K562 (cell line): ENCODE data around the gene BNC2. TPM values are rescaled to one million over a fixed set of nuclear protein-coding genes. Genes with fewer than 3 reads are reported as not detected.

Source experiments
- ATAC-seq: fragments of 200-7000 bp; cut with Tn5 transposase; 3 replicates; pipeline ENCODE4 v1.9.1; 2020; ENCODE audit warnings: moderate library complexity
- BruUV-seq: library from RNA; stranded (reverse); fragments of 400-500 nt; replicated peaks from 2 replicates; lab custom pipeline; 2021; lab: Mats Ljungman, UMichigan
- CTCF ChIA-PET: fragments of 300-600 bp; formaldehyde crosslinking; extraction: SDS; loops from one replicate; lab custom pipeline; 2021; ENCODE audit warnings: low intra/inter-chr PET ratio; lab: Yijun Ruan, JAX
- POLR2A ChIA-PET: fragments of 300-600, 350-650 bp; sonication (Branson Sonifier 250); formaldehyde crosslinking; extraction: SDS; loops from one replicate; lab custom pipeline; 2021; ENCODE audit warnings: antibody characterized with exemption, inconsistent platforms; lab: Yijun Ruan, JAX
- DNase-seq, 4 experiments: peaks; one replicate each; pipeline versions ENCODE4 v3.0.0 to v3.0.0-alpha.2; 2011 to 2018; ENCODE audit warnings: low spot score in 3 of 4, mixed read lengths in 3 of 4; ENCODE audit errors: extremely low read depth in 1 of 4
- FAIRE-seq: peaks from 2 replicates; lab custom pipeline; 2011; peaks lifted over from hg19 to GRCh38; lab: Jason Lieb, UNC
- H2AFZ ChIP-seq: 2 replicates; pipeline ENCODE4 v1.6.0; 2011; ENCODE audit warnings: low read depth, low read length, control low read depth, inconsistent platforms
- H3K27ac ChIP-seq: fragments of 200-600 bp; 3 replicates; pipeline ENCODE4 v1.8.0; 2011; ENCODE audit warnings: low read depth, mild to moderate bottlenecking, control low read depth, inconsistent platforms, low read length, moderate library complexity, mixed read lengths; ENCODE audit errors: extremely low read depth
- H3K27me3 ChIP-seq, 2 experiments: fragments of 300-600 bp in 1 of 2; 2 replicates in 1 of 2; 3 replicates in 1 of 2; pipeline versions ENCODE4 v1.6.0 to v1.8.0; 2011; ENCODE audit warnings: inconsistent platforms in 2 of 2, low read length in 2 of 2, mild to moderate bottlenecking in 1 of 2, mixed read lengths in 1 of 2, moderate library complexity in 1 of 2; ENCODE audit not compliant: control insufficient read depth in 2 of 2, insufficient read depth in 2 of 2
- H3K36me3 ChIP-seq: fragments of 300-600 bp; 3 replicates; pipeline ENCODE4 v1.8.0; 2011; ENCODE audit warnings: mild to moderate bottlenecking, low read length, inconsistent platforms; ENCODE audit not compliant: control insufficient read depth, insufficient read depth
- H3K4me1 ChIP-seq, 2 experiments: fragments of 200-600 bp in 1 of 2; replicated peaks in 1 of 2; 2 replicates in 1 of 2; 3 replicates in 1 of 2; pipeline versions ENCODE4 v1.5.1 to v1.8.0; 2011; ENCODE audit warnings: inconsistent platforms in 2 of 2, low read length in 2 of 2, mild to moderate bottlenecking in 1 of 2, mixed read lengths in 1 of 2, moderate library complexity in 1 of 2; ENCODE audit not compliant: control insufficient read depth in 2 of 2, insufficient read depth in 2 of 2
- H3K4me2 ChIP-seq: 2 replicates; pipeline ENCODE4 v1.6.1; 2011; ENCODE audit warnings: low read length, control low read depth, inconsistent platforms, mixed read lengths; ENCODE audit not compliant: insufficient read depth
- H3K4me3 ChIP-seq: fragments of 200-600 bp; sonication (generic), shearing (Covaris generic); 2 replicates; pipeline ENCODE4 v1.5.1; 2016; ENCODE audit warnings: control low read depth, inconsistent platforms
- H3K79me2 ChIP-seq: fragments of 200-600 bp; 3 replicates; pipeline ENCODE4 v1.8.0; 2011; ENCODE audit warnings: low read length, inconsistent platforms; ENCODE audit not compliant: control insufficient read depth, insufficient read depth
- H3K9ac ChIP-seq, 2 experiments: 2 replicates each; pipeline versions ENCODE4 v1.6.0 to v1.6.1; 2011; ENCODE audit warnings: low read depth in 2 of 2, low read length in 2 of 2, control low read depth in 1 of 2, inconsistent platforms in 1 of 2, mild to moderate bottlenecking in 1 of 2, mixed read lengths in 1 of 2; ENCODE audit not compliant: insufficient read depth in 1 of 2
- H3K9me1 ChIP-seq: one replicate; pipeline ENCODE4 v1.6.0; 2011; ENCODE audit warnings: inconsistent platforms, mild to moderate bottlenecking, low read length, moderate library complexity; ENCODE audit not compliant: control insufficient read depth, insufficient read depth
- H3K9me3 ChIP-seq: replicated peaks from 2 replicates; pipeline ENCODE4 v1.5.1; 2011; ENCODE audit warnings: low read depth, low read length, inconsistent platforms; ENCODE audit not compliant: control insufficient read depth, insufficient read depth
- H4K20me1 ChIP-seq: replicated peaks from 2 replicates; pipeline ENCODE4 v1.6.1; 2011; ENCODE audit warnings: low read length, inconsistent platforms, mixed read lengths; ENCODE audit not compliant: control insufficient read depth, insufficient read depth
- ARID1B ChIP-seq: fragments of 450-650 bp; IDR thresholded peaks from 2 replicates; pipeline ENCODE4 v1.6.1; 2016; ENCODE audit warnings: antibody characterized with exemption, mild to moderate bottlenecking, inconsistent platforms
- CEBPB ChIP-seq: fragments of 450-650 bp; IDR thresholded peaks from 2 replicates; pipeline ENCODE4 v1.6.1; 2016; ENCODE audit warnings: missing genetic modification characterization, missing compliant biosample characterization
- DDX20 ChIP-seq: fragments of 450-650 bp; IDR thresholded peaks from 2 replicates; pipeline ENCODE4 v1.6.1; 2016; ENCODE audit warnings: missing genetic modification characterization, low read depth, mild to moderate bottlenecking, missing compliant biosample characterization, moderate library complexity
- E4F1 ChIP-seq: fragments of 250-450 bp; sonication (Bioruptor Pico); IDR thresholded peaks from 2 replicates; pipeline ENCODE4 v1.5.0; 2021; ENCODE audit warnings: mild to moderate bottlenecking, borderline replicate concordance
- FOXJ2 ChIP-seq: fragments of 200-800 bp; sonication (Bioruptor generic); IDR thresholded peaks from 2 replicates; pipeline ENCODE4 v1.6.1; 2016; ENCODE audit warnings: missing genetic modification characterization, missing compliant biosample characterization
- HOXB6 ChIP-seq: fragments of 250-450 bp; sonication (Bioruptor Pico); IDR thresholded peaks from 2 replicates; pipeline ENCODE4 v1.5.1; 2022; ENCODE audit warnings: mild to moderate bottlenecking, borderline replicate concordance
- NFE2 ChIP-seq: IDR thresholded peaks from 2 replicates; pipeline ENCODE4 v1.6.1; 2014; ENCODE audit warnings: antibody characterized with exemption, low read depth
- PCBP1 ChIP-seq: fragments of 200-400 bp; formaldehyde crosslinking; IDR thresholded peaks from 2 replicates; pipeline ENCODE4 v1.6.1; 2018; ENCODE audit warnings: mild to moderate bottlenecking, low read depth, low read length; ENCODE audit not compliant: poor library complexity, severe bottlenecking
- POLR2AphosphoS5 ChIP-seq: IDR thresholded peaks from 2 replicates; pipeline ENCODE4 v1.6.1; 2011; ENCODE audit warnings: mild to moderate bottlenecking, low read depth, low read length, moderate library complexity; ENCODE audit not compliant: control insufficient read depth, insufficient read depth
- TCF3 ChIP-seq: sonication (generic); formaldehyde crosslinking; IDR thresholded peaks from 2 replicates; pipeline ENCODE4 v1.4.0; 2020; ENCODE audit warnings: mild to moderate bottlenecking, missing genetic modification reagents
- TEAD2 ChIP-seq: fragments of 450-650 bp; IDR thresholded peaks from 2 replicates; pipeline ENCODE4 v1.6.1; 2016; ENCODE audit warnings: missing genetic modification characterization, control low read depth, missing compliant biosample characterization
- XRCC5 ChIP-seq: fragments of 200-400 bp; formaldehyde crosslinking; IDR thresholded peaks from 2 replicates; pipeline ENCODE4 v1.6.1; 2017; ENCODE audit warnings: low read depth, mild to moderate bottlenecking, low read length
- ZBTB1 ChIP-seq: sonication (generic); formaldehyde crosslinking; IDR thresholded peaks from 2 replicates; pipeline ENCODE4 v1.8.1; 2023; ENCODE audit warnings: missing genetic modification reagents, low read depth, mild to moderate bottlenecking, borderline replicate concordance
- ZFX ChIP-seq: sonication (generic); formaldehyde crosslinking; IDR thresholded peaks from 2 replicates; pipeline ENCODE4 v1.8.0; 2022; ENCODE audit warnings: mild to moderate bottlenecking, missing genetic modification reagents, moderate library complexity
- ZNF41 ChIP-seq: fragments of 250-450 bp; sonication (Bioruptor Pico); conservative IDR thresholded peaks from 2 replicates; pipeline ENCODE4 v1.4.0; 2020; ENCODE audit warnings: mild to moderate bottlenecking
- ZNF512 ChIP-seq: IDR thresholded peaks from 2 replicates; pipeline ENCODE4 v1.6.1; 2016; ENCODE audit warnings: missing genetic modification characterization, missing compliant biosample characterization
- ZNF639 ChIP-seq, 2 experiments: fragments of 200-800 bp in 1 of 2; sonication (Bioruptor generic) in 1 of 2; sonication (generic) in 1 of 2; formaldehyde crosslinking in 1 of 2; IDR thresholded peaks in 1 of 2; conservative IDR thresholded peaks in 1 of 2; 2 replicates each; pipeline versions ENCODE4 v1.5.0 to v1.6.1; 2016 to 2020; ENCODE audit warnings: missing compliant biosample characterization in 1 of 2, missing genetic modification characterization in 1 of 2, missing genetic modification reagents in 1 of 2
- WGBS: fragments of 100-300 bp; shearing (Covaris generic); methylation state at CpG from one replicate; pipeline ENCODE4 v1.1.6; 2016; ENCODE audit warnings: low coverage, mixed read lengths; ENCODE audit not compliant: insufficient coverage; ENCODE audit errors: missing lambda C conversion rate; 5-methylcytosine and 5-hydroxymethylcytosine counted together
- in situ Hi-C: fragments of 300-500 bp; cut with MboI; formaldehyde crosslinking; loops from 4 replicates; pipeline ENCODE4 v1.15.0; 2018; ENCODE audit warnings: inconsistent platforms, mixed read lengths
- intact Hi-C: fragments of 100-400 bp; cut with micrococcal nuclease; formaldehyde crosslinking; loops from 2 replicates; pipeline ENCODE4 v1.14.2; 2022
- polyA plus RNA-seq, 8 experiments: library from polyadenylated mRNA; depleted of rRNA in 4 of 8; stranded (reverse) in 5 of 8; unstranded in 3 of 8; fragments of >200 nt; fragmentation: Nextera tagmentation in 2 of 8; fragmentation: Illumina TruSeq in 1 of 8; extraction: Ambion mirVana in 2 of 8; extraction: Trizol in 1 of 8; gene quantifications; 2 replicates each; pipeline versions ENCODE4 v1.2.1 to v1.2.3, GENCODE V29; 2011 to 2014; ENCODE audit warnings: inconsistent platforms in 1 of 8, missing spikeins in 1 of 8
- total RNA-seq, 7 experiments: library from RNA; depleted of rRNA in 6 of 7; stranded (reverse); fragments of >200 nt in 6 of 7; fragmentation: Illumina TruSeq in 2 of 7; extraction: Trizol in 2 of 7; gene quantifications; 2 replicates each; pipeline versions ENCODE4 v1.2.1 to v1.2.3, GENCODE V29; 2011 to 2021; ENCODE audit warnings: low replicate concordance in 1 of 7

The BNC2 gene
- total and polyA plus RNA-seq, 9 of the 15 experiments (the other 6 are each of a cell fraction or from before 2014, with no cell fraction given): not detected

- TF ChIP-seq ZNF639 (CRISPR knock-in tag; conservative IDR thresholded peaks at IDR 0.05 in 1 of 2, IDR thresholded peaks at IDR 0.05 in 1 of 2): no peak
- no peak for TF ChIP-seq CEBPB (tag)
- no peak for TF ChIP-seq ZBTB1
- no peak for TF ChIP-seq DDX20 (tag)
- no peak for TF ChIP-seq NFE2
- no peak for TF ChIP-seq PCBP1
These were observed 103.1 kb downstream of the BNC2 start (continued) for GRCh38 chr9:16767366-16767765.

- no peaks in the 10 kb centered on the region for H3K9me3 ChIP-seq
- no peaks in the 10 kb centered on the region for H3K79me2 ChIP-seq
- H3K4me2 ChIP-seq: no peak overlapping the region
- no peak overlapping the region for H2AFZ ChIP-seq
- intact Hi-C loops (no loop called here), in situ Hi-C loops (no loop called here)
- no TSS peak for BruUV-seq
- H3K27ac ChIP-seq: no peak overlapping the region
- ChIA-PET CTCF (no interaction called here), POLR2A (no interaction called here)
- no peak for FAIRE-seq
- WGBS: 4% methylated on average over 2 of the region's 2 CpGs
- no peaks in the 10 kb centered on the region for H4K20me1 ChIP-seq
- H3K9ac ChIP-seq: no peak overlapping the region
- no peaks in the 10 kb centered on the region for H3K4me1 ChIP-seq
- H3K4me3 ChIP-seq: no peak overlapping the region
- no peaks in the 10 kb centered on the region for H3K36me3 ChIP-seq
- no peak for ATAC-seq
- DNase-seq: no peak
- no peaks in the 10 kb centered on the region for H3K27me3 ChIP-seq
- H3K9me1 ChIP-seq: no peaks in the 10 kb centered on the region
- no peak for TF ChIP-seq ZNF512
- TF ChIP-seq FOXJ2 (tag): no peak
- no peak for TF ChIP-seq TCF3 (CRISPR knock-in tag)
- no peak for TF ChIP-seq ZNF41
- no peak for TF ChIP-seq ZFX (CRISPR knock-in tag)
- no peak for TF ChIP-seq TEAD2
- TF ChIP-seq POLR2AphosphoS5: no peak
- no peak for TF ChIP-seq XRCC5
- TF ChIP-seq HOXB6 (CRISPR knock-in tag): no peak
- TF ChIP-seq E4F1 (CRISPR knock-in tag): no peak
- no peak for TF ChIP-seq ARID1B
These were observed 106.5 kb downstream of the BNC2 start for GRCh38 chr9:16763946-16764345.
